Measurements from ENCODE around the gene FASTKD2. TPM values are rescaled to one million over a fixed set of nuclear protein-coding genes. Genes with fewer than 3 reads are reported as not detected.

FASTKD2 gene
- total RNA-seq, 1 donor from 2014 or later: 23.3 TPM

- H3K27ac ChIP-seq: no peak overlapping the region
- intact Hi-C loops (cut with DNase I): no loop called here
- no peak for TF ChIP-seq POLR2A (IDR thresholded peaks at IDR 0.05)
- no peak for TF ChIP-seq POLR2AphosphoS5 (IDR thresholded peaks at IDR 0.05; ENCODE audit: insufficient read depth in 1 of 2, low read depth in 1 of 2)
- TF ChIP-seq CTCF (IDR thresholded peaks at IDR 0.05): no peak
- no peaks in the 10 kb centered on the region for H3K4me1 ChIP-seq
- no peak overlapping the region for H3K4me3 ChIP-seq
- H3K9me3 ChIP-seq: no peaks in the 10 kb centered on the region
- H3K27me3 ChIP-seq: no peaks in the 10 kb centered on the region
- H3K36me3 ChIP-seq: peaks cover 0 to 68% of the 10 kb centered on the region in 2 donors
- no peak for DNase-seq (ENCODE audit: extremely low spot score in 2 of 2)
Measured at GRCh38 chr2:206774871-206775270, 9.5 kb downstream of the FASTKD2 start.

- no peak for TF ChIP-seq POLR2AphosphoS5 (IDR thresholded peaks at IDR 0.05; ENCODE audit: insufficient read depth in 1 of 2, low read depth in 1 of 2)
- no peak for TF ChIP-seq CTCF (IDR thresholded peaks at IDR 0.05)
- TF ChIP-seq POLR2A (IDR thresholded peaks at IDR 0.05): no peak
- intact Hi-C loops (cut with DNase I): no loop called here
- H3K4me3 ChIP-seq: no peak overlapping the region
- no peaks in the 10 kb centered on the region for H3K27me3 ChIP-seq
- peaks cover 0 to 75% of the 10 kb centered on the region in 2 donors for H3K36me3 ChIP-seq
- DNase-seq (ENCODE audit: extremely low spot score in 2 of 2): no peak
- H3K27ac ChIP-seq: no peak overlapping the region
- no peaks in the 10 kb centered on the region for H3K4me1 ChIP-seq
- H3K9me3 ChIP-seq: no peaks in the 10 kb centered on the region
Measured at GRCh38 chr2:206776432-206776831, 11.0 kb downstream of the FASTKD2 start.

GRCh38 chr2:206780671-206781070 is 15.3 kb downstream of the FASTKD2 start:
- H3K27me3 ChIP-seq: no peaks in the 10 kb centered on the region
- peaks cover 0 to 54% of the 10 kb centered on the region in 2 donors for H3K36me3 ChIP-seq
- no peak for TF ChIP-seq POLR2A (IDR thresholded peaks at IDR 0.05)
- TF ChIP-seq POLR2AphosphoS5 (IDR thresholded peaks at IDR 0.05; ENCODE audit: insufficient read depth in 1 of 2, low read depth in 1 of 2): no peak
- no peak for TF ChIP-seq CTCF (IDR thresholded peaks at IDR 0.05)
- no peaks in the 10 kb centered on the region for H3K4me1 ChIP-seq
- no peaks in the 10 kb centered on the region for H3K9me3 ChIP-seq
- intact Hi-C loops (cut with DNase I): no loop called here
- H3K4me3 ChIP-seq: no peak overlapping the region
- H3K27ac ChIP-seq: no peak overlapping the region
- no peak for DNase-seq (ENCODE audit: extremely low spot score in 2 of 2)

- Histone ChIP-seq H3K4me3 (no peak overlapping the region), H3K9me3 (no peaks in the 10 kb centered on the region), H3K4me1 (no peaks in the 10 kb centered on the region), H3K27me3 (no peaks in the 10 kb centered on the region), H3K36me3 (peaks cover 0 to 50% of the 10 kb centered on the region in 2 donors), H3K27ac (no peak overlapping the region)
- TF ChIP-seq POLR2AphosphoS5 (IDR thresholded peaks at IDR 0.05; ENCODE audit: insufficient read depth in 1 of 2, low read depth in 1 of 2) (no peak), CTCF (IDR thresholded peaks at IDR 0.05) (no peak)
- intact Hi-C loops (cut with DNase I): no loop called here
- DNase-seq (ENCODE audit: extremely low spot score in 2 of 2): no peak
Measured at GRCh38 chr2:206783718-206784117, 18.3 kb downstream of the FASTKD2 start.

- Histone ChIP-seq H3K9me3 (no peaks in the 10 kb centered on the region), H3K4me3 (no peak overlapping the region), H3K4me1 (no peaks in the 10 kb centered on the region), H3K27me3 (no peaks in the 10 kb centered on the region), H3K36me3 (peaks cover 0 to 50% of the 10 kb centered on the region in 2 donors), H3K27ac (no peak overlapping the region)
- no peak for TF ChIP-seq POLR2AphosphoS5 (IDR thresholded peaks at IDR 0.05; ENCODE audit: insufficient read depth in 1 of 2, low read depth in 1 of 2)
- no peak for TF ChIP-seq POLR2A (IDR thresholded peaks at IDR 0.05)
- TF ChIP-seq CTCF (IDR thresholded peaks at IDR 0.05): no peak
- intact Hi-C loops (cut with DNase I): no loop called here
- DNase-seq (ENCODE audit: extremely low spot score in 2 of 2): no peak
Measured at GRCh38 chr2:206784559-206785353, 19.4 kb downstream of the FASTKD2 start.
